HepG2 (cell line): Measurements from ENCODE around the gene SAPCD2. TPM values are rescaled to one million over a fixed set of nuclear protein-coding genes. Genes with fewer than 3 reads are reported as not detected.

Source experiments
- ARNT2 ChIP-seq: sonication (generic); formaldehyde crosslinking; IDR thresholded peaks from 2 replicates; pipeline ENCODE4 v1.8.0; 2022; ENCODE audit warnings: mild to moderate bottlenecking, low read depth, missing genetic modification reagents, moderate library complexity
- E2F1 ChIP-seq: sonication (generic); formaldehyde crosslinking; IDR thresholded peaks from 2 replicates; pipeline ENCODE4 v1.5.0; 2020; ENCODE audit warnings: missing genetic modification reagents
- FIP1L1 ChIP-seq: fragments of 200-400 bp; formaldehyde crosslinking; IDR thresholded peaks from 2 replicates; pipeline ENCODE4 v1.6.1; 2018; ENCODE audit warnings: low read depth, mild to moderate bottlenecking, low read length, moderate library complexity, borderline replicate concordance; ENCODE audit not compliant: insufficient read depth
- KAT2B ChIP-seq: fragments of 150-350 bp; IDR thresholded peaks from 2 replicates; pipeline ENCODE4 v1.6.1; 2014; ENCODE audit warnings: low read depth, low read length, borderline replicate concordance
- KLF16 ChIP-seq, 2 experiments: sonication (generic) in 1 of 2; formaldehyde crosslinking in 1 of 2; IDR thresholded peaks; 2 replicates each; pipeline versions ENCODE4 v1.6.1 to v1.8.0; 2016 to 2023; ENCODE audit warnings: missing genetic modification reagents in 2 of 2, missing compliant biosample characterization in 1 of 2
- MYNN ChIP-seq: sonication (generic); formaldehyde crosslinking; IDR thresholded peaks from 2 replicates; pipeline ENCODE4 v1.4.0; 2020; ENCODE audit warnings: mild to moderate bottlenecking, low read depth, missing genetic modification reagents
- NCOA1 ChIP-seq: sonication (generic); formaldehyde crosslinking; IDR thresholded peaks from 2 replicates; pipeline ENCODE4 v1.9.0; 2021; ENCODE audit warnings: missing genetic modification reagents
- NR2F2 ChIP-seq: IDR thresholded peaks from 2 replicates; pipeline ENCODE4 v1.6.1; 2012; ENCODE audit warnings: low read depth, inconsistent platforms, borderline replicate concordance
- SAFB2 ChIP-seq: sonication (generic); formaldehyde crosslinking; IDR thresholded peaks from 2 replicates; pipeline ENCODE4 v1.5.1; 2020; ENCODE audit warnings: missing genetic modification reagents, low read depth, mild to moderate bottlenecking, borderline replicate concordance
- ZKSCAN8 ChIP-seq: IDR thresholded peaks from 2 replicates; pipeline ENCODE4 v1.6.1; 2016; ENCODE audit warnings: borderline replicate concordance, missing genetic modification reagents, missing compliant biosample characterization
- ZMYM4 ChIP-seq: sonication (generic); formaldehyde crosslinking; IDR thresholded peaks from 2 replicates; pipeline ENCODE4 v1.8.1; 2023; ENCODE audit warnings: mild to moderate bottlenecking, missing genetic modification reagents
- ZNF121 ChIP-seq: sonication (generic); formaldehyde crosslinking; IDR thresholded peaks from 2 replicates; pipeline ENCODE4 v1.5.0; 2020; ENCODE audit warnings: mild to moderate bottlenecking, missing genetic modification reagents
- ZNF30 ChIP-seq: sonication (generic); formaldehyde crosslinking; IDR thresholded peaks from 2 replicates; pipeline ENCODE4 v1.5.0; 2020; ENCODE audit warnings: mild to moderate bottlenecking, missing genetic modification reagents
- ZNF468 ChIP-seq: sonication (generic); formaldehyde crosslinking; IDR thresholded peaks from 2 replicates; pipeline ENCODE4 v1.8.0; 2022; ENCODE audit warnings: mild to moderate bottlenecking, moderate library complexity, missing genetic modification reagents
- ZNF781 ChIP-seq: sonication (generic); formaldehyde crosslinking; IDR thresholded peaks from 2 replicates; pipeline ENCODE4 v1.5.1; 2020; ENCODE audit warnings: borderline replicate concordance, mild to moderate bottlenecking, missing genetic modification reagents; ENCODE audit errors: not compliant biosample characterization
- ZSCAN12 ChIP-seq: sonication (generic); formaldehyde crosslinking; IDR thresholded peaks from 2 replicates; pipeline ENCODE4 v1.9.0; 2021; ENCODE audit warnings: mild to moderate bottlenecking, missing genetic modification reagents
- polyA plus RNA-seq, 8 experiments: library from polyadenylated mRNA; depleted of rRNA in 3 of 8; stranded (reverse) in 7 of 8; unstranded in 1 of 8; fragments of >200 nt; fragmentation: Illumina TruSeq in 4 of 8; extraction: Trizol in 4 of 8; gene quantifications; 2 replicates each; pipeline versions ENCODE4 v1.2.1 to v1.2.3, GENCODE V29; 2011 to 2016; ENCODE audit warnings: low read depth in 4 of 8, missing spikeins in 1 of 8, mixed read lengths in 1 of 8; ENCODE audit not compliant: insufficient read depth in 1 of 8
- total RNA-seq, 5 experiments: library from RNA; depleted of rRNA; stranded (reverse); fragments of >200 nt; fragmentation: Illumina TruSeq; extraction: Trizol; gene quantifications; 2 replicates each; pipeline ENCODE4 v1.2.3, GENCODE V29; 2016; ENCODE audit warnings: low read depth in 1 of 5
- TF ChIP-seq, protein P1 (sequence below): sonication (generic); formaldehyde crosslinking; IDR thresholded peaks from 2 replicates; pipeline ENCODE4 v1.4.0; 2020; ENCODE audit warnings: missing genetic modification reagents
- TF ChIP-seq, protein P2 (sequence below): sonication (generic); formaldehyde crosslinking; IDR thresholded peaks from 2 replicates; pipeline ENCODE4 v1.8.0; 2022; ENCODE audit warnings: missing genetic modification reagents, mild to moderate bottlenecking, borderline replicate concordance

Gene SAPCD2
- total and polyA plus RNA-seq, 2 of the 13 experiments (the other 11 are each of a cell fraction or from before 2014, with no cell fraction given), result 21.9 to 42.8 TPM

DNA sequence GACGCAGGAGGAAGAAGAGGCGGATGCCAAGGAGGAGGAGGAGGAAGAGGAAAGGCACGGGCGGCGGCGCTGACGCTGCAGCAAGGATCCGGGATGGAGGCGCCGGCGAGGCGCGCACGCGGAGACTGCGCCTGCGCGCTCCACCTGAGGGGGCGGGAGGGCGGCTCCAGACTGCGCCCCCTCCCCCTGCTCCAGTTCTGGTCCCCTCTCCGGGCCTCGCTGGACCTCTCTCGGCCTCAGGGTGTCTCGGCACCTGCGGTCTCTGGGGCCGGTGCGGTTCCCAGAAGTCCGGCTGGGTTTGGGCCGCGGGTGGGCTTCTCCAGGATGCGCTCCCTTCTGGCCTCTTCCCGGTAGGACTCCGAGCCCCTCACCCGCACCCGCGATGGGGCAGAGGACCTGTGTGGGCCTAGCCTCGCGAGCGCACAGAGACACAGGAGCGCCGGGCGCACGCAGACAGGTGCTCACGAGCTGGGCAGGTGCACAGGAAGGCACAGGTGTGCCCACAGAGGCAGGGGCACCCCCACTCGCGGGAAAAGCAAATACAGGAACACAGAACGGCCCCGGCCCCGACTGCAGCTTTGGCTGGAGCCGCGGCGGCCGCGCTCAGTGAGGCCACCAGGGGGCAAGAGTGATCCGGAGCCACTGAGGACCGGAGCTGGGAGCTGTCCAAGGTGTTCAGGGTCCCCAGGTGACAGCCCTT, 24.1 kb downstream of the SAPCD2 start, which contains the start of gene NPDC1 (continued):
- TF ChIP-seq KAT2B (no peak), ZNF121 (CRISPR knock-in tag) (no peak; the same call in 1 of the 2 replicates), ZKSCAN8 (CRISPR knock-in tag) (peak; percentile 58; the same call in 1 of the 2 replicates), ZNF781 (CRISPR knock-in tag) (peak; percentile 26), ARNT2 (CRISPR knock-in tag) (peak; percentile 69; the same call in 1 of the 2 replicates), NCOA1 (CRISPR knock-in tag) (peak; percentile 85; the same call in 1 of the 2 replicates), FIP1L1 (no peak), NR2F2 (no peak), ZNF30 (CRISPR knock-in tag) (peak; percentile 48; the same call in 1 of the 2 replicates), KLF16 (CRISPR knock-in tag; IDR thresholded peaks at IDR 0.05) (peak; percentile 30 to 67; a peak in 1 of 4 replicates), ZMYM4 (CRISPR knock-in tag) (no peak), ZNF468 (CRISPR knock-in tag) (no peak), SAFB2 (CRISPR knock-in tag) (peak; percentile 53; the same call in 1 of the 2 replicates), ZSCAN12 (peak; percentile 78; the same call in 1 of the 2 replicates), MYNN (CRISPR knock-in tag) (no peak), E2F1 (CRISPR knock-in tag) (no peak)
- TF ChIP-seq, protein P1, sequence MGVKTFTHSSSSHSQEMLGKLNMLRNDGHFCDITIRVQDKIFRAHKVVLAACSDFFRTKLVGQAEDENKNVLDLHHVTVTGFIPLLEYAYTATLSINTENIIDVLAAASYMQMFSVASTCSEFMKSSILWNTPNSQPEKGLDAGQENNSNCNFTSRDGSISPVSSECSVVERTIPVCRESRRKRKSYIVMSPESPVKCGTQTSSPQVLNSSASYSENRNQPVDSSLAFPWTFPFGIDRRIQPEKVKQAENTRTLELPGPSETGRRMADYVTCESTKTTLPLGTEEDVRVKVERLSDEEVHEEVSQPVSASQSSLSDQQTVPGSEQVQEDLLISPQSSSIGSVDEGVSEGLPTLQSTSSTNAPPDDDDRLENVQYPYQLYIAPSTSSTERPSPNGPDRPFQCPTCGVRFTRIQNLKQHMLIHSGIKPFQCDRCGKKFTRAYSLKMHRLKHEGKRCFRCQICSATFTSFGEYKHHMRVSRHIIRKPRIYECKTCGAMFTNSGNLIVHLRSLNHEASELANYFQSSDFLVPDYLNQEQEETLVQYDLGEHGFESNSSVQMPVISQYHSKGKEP (CRISPR knock-in tag), result peak; percentile 90; the same call in 1 of the 2 replicates
- TF ChIP-seq, protein P2, sequence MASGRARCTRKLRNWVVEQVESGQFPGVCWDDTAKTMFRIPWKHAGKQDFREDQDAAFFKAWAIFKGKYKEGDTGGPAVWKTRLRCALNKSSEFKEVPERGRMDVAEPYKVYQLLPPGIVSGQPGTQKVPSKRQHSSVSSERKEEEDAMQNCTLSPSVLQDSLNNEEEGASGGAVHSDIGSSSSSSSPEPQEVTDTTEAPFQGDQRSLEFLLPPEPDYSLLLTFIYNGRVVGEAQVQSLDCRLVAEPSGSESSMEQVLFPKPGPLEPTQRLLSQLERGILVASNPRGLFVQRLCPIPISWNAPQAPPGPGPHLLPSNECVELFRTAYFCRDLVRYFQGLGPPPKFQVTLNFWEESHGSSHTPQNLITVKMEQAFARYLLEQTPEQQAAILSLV (CRISPR knock-in tag), result peak; percentile 53; the same call in 1 of the 2 replicates
